ENCODE measurements around the gene KCNQ1.

- TF ChIP-seq CTCF (IDR thresholded peaks at IDR 0.05; ENCODE audit: insufficient read depth, low read length, poor library complexity, severe bottlenecking) (no peak), EZH2phosphoT487 (conservative IDR thresholded peaks at IDR 0.05; ENCODE audit: low read length) (no peak)
Observed at GRCh38 chr11:2694495-2694894, 249.7 kb downstream of the KCNQ1 start.
